T follicular helper cell (primary cell): ENCODE measurements around the gene TRIM14.

Experiments used
- DNase-seq: peaks from one replicate; pipeline ENCODE4 v3.0.0-alpha.2; 2020; ENCODE audit warnings: low read depth
- total RNA-seq, 2 experiments: gene quantifications; one replicate each; lab custom pipeline; 2026; lab: John Stamatoyannopoulos, UW

Gene TRIM14, protein sequence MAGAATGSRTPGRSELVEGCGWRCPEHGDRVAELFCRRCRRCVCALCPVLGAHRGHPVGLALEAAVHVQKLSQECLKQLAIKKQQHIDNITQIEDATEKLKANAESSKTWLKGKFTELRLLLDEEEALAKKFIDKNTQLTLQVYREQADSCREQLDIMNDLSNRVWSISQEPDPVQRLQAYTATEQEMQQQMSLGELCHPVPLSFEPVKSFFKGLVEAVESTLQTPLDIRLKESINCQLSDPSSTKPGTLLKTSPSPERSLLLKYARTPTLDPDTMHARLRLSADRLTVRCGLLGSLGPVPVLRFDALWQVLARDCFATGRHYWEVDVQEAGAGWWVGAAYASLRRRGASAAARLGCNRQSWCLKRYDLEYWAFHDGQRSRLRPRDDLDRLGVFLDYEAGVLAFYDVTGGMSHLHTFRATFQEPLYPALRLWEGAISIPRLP
- 29.9 to 76.5 reads per million in 2 experiments for total RNA-seq

DNA sequence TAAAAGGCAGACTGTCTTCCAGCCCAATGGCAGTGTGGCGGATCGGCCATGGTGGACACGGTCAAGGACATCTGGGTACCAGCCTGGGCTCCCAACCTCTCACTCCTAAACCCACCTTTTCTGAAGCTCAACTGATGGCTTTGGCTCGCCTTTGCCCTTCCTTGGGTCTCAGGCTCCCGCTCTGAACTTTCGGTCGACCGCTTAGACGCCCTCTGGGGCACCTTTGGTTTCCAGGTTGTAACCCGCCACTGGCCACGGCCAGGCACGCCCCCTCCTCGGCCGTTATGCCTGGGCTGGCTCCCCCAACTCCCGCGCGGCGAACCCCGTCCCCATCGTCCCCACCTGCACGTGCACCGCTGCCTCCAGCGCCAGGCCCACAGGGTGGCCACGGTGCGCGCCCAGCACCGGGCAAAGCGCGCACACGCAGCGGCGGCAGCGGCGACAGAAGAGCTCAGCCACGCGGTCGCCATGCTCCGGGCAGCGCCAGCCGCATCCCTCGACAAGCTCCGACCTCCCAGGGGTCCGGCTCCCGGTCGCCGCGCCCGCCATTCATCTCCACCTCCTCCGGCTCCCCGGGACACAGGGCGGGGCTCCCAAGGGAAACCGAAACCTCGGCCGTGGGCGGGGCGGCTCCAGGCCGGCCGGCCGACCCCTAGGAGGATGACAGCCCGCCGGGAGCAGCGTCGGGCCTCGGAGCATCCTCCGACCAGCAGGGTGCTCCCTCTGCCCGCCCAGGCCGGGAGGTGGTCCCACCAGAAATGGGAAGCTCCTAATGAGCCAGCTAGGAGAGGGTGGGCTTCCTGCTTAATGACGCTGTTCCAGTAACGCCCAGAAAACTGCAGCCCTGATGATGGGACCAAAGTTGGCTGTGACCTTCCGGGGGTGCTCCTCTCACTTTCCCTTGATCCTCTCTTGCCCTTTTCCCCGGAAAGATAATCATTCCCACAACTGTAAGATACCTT lies at the start of gene TRIM14:
TSS of gene TRIM14 (minus strand) at position 583 of the 962 bp plus-strand sequence. CDS start at position 549, 34 bp downstream.
- peak; percentile 32 for DNase-seq

DNA sequence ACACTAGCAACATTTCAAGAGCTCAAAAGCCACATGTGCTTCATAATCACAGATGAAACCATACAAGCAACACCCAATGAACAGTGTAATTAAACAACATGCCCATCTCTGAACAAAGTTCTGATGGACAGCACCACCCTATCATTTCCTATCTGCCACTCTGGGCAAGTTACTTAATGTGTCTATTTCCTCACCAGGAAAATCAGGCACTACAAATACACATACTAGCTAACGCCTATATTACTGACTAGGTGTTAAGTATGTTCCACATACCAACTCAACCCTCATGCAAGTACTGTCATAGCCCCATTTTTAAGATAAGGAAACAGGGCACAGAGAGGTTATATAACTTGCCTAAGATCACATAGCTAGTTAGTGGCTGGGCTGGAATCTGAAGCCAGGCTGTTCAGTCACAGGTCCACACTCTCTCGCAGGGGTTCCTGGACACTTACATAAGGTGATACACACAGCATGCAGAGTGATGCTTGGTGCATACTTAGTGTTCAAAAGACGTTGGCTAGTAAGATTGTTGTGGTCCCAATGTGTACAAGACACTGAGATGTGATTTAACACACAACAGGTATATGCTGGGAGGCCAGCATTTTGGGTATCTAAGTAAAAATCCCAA lies 49.2 kb upstream of the TRIM14 start:
- DNase-seq, result no peak

DNA sequence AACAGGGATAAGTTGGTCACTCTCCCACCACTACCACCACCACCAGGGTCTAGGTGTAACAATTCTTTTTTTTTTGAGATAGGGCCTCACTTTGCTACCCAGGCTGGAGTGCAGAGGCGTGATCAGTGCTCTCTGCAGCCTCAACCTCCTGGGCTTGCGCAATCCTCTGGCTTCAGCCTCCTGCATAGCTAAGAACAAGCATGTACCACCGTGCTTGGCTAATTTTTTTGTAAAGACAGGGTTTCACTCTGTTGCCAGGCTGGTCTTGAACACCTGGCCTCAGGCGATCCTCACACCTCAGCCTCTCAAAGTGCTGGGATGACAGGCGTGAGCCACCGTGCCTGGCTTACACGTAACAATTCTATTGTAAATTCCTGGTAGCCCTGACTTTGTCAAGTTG lies 45.9 kb upstream of the TRIM14 start:
- DNase-seq, result no peak

DNA sequence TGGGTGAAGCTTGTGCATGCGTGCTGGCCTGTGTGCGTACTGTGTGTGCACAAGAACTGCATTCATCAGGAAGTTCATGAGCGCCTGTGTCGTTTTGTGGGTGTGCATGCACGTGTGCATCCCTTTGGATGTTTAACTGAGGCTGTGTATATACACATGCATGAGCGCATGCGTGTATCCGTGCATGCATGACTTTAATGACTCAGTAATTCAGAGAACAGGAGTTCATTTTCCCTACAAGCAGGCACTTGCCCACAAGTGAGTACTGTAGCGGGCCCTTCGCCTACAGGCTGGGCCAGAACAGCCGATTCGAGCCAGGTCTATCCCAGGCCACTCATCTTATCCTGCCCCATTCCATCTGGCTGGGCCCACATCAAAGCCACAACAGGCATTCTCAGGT lies 43.6 kb upstream of the TRIM14 start:
- DNase-seq, result no peak

DNA sequence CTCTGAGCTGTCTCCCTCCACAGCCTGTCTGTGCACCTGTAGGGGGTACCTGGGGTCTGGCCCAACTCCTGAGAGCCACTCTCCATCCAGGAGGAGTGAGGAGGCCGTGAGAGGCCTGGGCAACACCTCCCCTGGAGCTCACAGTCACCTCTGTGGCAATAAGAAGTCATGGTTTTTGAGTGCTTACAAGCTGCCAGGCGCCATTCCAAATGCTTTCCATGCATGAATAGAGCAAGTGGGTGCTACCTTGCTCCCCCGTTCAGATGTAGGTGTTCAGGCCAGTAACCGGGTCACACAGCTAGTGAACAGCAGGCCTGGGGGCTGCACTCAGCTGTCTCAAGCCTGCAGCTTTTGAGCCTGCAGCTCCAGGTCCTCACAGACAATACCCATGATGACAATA lies 42.8 kb upstream of the TRIM14 start:
- no peak for DNase-seq

DNA sequence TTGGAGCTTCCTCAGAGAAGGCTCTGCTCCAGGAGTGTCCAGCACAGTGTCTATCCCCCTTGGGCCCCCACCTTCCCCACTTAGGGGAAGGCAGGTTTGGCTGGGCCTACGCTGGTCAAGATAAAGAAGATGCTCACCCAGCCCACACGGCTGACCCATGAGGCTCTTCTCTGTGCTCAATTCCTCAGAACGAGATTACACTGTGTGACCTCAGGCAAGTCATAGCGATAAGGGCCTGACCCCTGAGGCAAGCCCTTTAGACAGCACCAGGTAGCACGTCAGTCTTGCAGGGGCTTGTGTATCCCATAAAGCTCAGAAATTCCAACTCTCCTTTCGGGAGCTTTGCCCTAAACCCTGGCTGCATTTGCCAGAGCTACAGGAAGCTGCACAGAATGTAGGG lies 40.8 kb upstream of the TRIM14 start:
- no peak for DNase-seq

DNA sequence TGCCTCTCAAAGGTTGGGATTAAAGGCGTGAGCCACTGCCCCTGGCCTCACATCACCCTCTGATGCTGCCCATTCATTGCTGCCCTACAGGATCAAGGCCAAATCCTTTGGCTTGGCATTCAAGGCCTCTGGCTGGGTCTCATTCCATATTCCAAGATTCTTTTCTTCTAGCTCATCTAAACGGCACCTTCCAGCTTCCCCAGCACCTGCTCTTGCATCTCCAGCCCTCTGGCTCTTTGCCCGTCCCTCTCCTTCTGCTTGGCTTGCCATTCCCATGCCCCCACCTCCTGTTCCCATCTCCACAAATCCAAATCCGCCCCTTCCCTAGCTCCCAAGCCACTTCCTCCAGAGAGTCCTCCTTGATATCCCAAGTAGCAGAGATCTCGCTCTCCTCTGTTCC lies 40.3 kb upstream of the TRIM14 start:
- no peak for DNase-seq

DNA sequence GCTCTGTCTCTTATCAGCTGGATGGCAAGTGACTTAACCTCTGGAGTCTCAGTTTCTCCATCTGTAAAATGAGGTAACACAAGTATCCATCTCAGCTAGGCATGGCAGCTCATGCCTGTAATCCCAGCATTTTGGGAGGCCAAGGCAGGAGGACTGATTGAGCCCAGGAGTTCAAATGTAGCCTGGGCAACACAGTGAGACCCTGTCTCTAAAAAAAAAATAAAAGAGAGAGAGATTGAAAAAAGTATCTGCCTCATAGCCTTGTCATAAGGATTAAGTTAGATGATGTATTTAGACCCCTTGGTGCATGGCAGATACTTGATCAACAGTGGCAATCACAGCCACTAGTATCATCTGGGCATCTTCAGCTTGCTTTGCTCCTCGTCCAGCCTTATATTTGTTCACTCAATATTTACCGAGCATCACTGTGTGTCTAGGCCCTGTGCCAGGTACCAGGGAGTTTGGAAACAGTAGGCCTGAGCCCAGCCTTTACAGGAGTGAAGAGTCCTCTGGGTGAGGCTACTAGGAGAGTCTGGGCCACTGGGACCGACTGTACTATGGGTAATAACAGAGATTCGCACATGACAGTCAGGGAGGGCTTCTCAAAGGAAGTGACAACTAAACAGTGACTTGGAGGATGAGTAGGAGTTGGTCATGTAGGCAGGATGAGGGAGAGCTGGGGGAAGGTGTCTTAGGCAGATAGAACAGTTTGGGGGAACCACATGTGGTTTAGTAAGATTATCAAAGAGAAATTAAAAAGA lies 39.2 kb upstream of the TRIM14 start:
- no peak for DNase-seq

DNA sequence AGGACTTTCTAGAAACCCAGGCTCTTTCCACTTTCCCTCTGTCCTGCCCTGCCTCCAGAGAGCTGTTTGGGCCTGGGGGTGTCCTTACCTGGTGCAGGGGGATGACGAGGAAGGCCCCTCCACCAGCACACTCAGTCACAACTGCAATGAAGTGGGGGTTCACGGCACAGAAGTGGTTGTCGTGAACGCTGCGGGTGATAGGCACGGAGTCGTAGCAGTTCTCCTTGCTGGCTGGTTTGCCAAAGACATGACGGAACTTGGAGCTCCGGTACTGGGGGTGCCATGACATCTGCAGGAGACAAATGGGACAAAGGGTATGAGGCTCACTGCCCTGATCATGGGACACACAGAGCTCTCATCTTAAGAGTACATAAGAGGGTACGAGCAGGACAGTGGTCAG lies 38.4 kb upstream of the TRIM14 start:
- DNase-seq, result no peak

DNA sequence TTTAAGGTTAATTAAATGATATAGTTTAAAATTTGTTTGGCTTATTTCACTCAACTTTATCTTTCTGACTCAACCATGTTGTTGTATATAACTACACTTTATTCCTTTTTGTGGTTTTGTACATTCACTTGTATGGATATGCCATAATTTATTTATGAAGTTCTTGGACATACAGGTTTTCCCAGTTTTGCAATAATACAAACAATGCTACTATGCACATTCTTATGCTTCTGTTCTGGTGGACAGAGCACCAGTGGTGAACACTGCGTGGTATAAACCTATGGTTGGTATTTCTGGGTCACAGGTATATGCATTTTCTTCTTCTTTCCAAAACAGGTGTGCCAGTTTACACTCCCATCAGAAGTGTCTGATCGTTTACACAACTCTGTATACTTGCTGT lies 35.7 kb upstream of the TRIM14 start:
- DNase-seq, result no peak

DNA sequence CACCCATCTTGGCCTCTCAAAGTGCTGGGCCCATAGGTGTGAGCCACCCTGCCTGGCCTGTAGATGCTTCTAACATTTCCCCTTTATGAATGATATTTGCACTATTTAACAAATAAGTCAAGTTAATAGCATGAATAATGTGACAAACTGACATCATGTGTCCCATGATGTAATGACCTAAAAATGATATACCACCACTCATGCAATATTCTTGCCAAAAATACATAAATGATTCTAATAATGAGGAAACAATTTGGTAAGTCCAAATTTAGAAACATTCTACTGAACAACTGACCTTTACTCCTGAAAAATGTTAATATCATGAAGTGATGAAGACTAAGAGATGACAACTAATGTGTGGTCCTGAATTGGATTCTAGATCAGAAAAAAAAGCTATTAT lies 33.5 kb upstream of the TRIM14 start:
- DNase-seq, result no peak

DNA sequence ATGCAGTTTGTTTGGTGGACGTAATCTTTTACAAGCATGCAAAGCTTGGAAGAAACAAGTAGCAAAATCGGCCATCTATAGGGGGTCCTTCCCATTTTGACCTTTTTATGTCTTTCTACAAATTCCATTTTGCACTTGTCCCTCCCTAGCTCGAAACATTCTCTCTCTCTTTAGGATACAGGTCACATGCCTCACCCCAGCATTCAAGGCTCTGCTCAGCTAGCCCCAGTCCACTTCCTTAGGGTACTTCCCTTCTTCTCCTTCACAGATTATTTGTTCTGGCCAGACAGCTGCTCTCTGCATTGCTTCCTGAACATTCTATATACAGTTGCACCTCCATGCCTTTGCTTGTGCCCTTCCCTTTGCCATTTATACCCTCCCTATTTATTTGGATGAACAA lies 31.7 kb upstream of the TRIM14 start:
- DNase-seq, result no peak

DNA sequence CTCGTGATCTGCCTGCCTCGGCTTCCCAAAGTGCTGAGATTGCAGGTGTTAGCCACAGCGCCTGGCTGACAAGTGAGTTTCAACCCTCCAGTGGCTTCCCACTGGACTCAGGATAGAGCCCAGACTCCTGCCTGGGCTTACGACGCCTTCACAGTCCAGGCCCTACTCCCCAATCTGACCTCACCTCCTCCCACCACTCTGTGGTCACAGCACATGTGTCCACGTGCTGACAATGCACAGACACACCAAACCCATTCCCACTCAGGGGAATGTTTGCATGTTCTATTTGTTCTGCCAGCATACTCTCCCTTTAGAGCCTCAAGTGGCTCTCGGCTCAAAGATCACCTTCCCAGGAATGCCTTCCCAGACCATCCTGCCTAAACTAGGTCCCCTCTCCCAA lies 31.1 kb upstream of the TRIM14 start:
- DNase-seq, result no peak

DNA sequence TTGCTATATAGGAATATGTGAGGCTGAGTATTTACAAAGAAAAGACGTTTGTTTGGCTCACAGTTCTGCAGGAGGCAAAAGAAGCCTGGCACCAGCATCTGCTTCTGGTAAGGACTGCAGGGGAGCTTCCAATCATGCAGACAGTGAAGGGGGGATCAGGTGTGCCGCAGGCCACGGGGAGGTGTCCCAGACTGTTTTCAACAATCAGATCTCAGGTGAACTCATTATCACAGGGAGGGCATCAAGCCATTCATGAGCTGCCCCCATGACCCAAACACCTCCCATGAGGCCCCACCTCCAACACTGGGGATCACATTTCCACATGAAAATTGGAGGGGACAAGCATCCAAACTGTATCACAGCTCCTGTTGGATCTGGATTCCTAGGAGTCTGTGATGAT lies 30.4 kb upstream of the TRIM14 start:
- no peak for DNase-seq

DNA sequence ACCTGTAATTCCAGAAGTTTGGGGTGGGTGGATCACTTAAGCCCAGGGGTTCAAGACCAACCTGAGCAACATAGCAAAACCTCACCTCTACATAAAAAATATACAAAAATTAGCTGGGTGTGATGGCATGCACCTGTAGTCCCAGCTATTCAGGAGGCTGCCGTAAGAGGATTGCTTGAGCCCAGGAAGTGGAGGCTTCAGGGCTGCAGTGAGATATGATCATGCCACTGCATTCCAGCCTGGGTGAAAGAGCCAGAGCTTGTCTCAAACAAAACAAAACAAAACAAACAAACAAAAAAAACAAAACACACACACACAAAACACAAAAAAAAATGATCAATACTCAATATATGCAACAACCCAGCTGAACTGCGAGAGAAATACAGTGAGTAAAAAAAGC lies 29.5 kb upstream of the TRIM14 start:
- DNase-seq, result no peak

DNA sequence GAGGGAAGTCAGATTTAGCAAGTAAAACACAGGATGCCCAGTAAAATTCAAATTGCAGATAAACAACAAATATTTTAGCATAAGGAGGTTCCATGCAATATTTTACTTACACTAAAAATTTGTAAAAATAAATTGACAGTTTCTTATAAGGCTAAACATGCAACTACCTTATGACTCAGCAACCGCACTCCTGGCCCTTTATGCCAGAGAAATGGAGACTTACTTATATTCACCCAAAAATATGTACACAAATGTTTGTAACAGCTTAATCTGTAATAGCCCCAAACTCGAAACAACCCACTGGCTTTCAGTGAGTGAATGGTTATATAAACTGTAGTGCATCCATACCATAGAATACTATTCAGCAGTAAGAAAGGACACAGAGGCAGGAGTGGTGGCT lies 28.6 kb upstream of the TRIM14 start:
- DNase-seq, result no peak

DNA sequence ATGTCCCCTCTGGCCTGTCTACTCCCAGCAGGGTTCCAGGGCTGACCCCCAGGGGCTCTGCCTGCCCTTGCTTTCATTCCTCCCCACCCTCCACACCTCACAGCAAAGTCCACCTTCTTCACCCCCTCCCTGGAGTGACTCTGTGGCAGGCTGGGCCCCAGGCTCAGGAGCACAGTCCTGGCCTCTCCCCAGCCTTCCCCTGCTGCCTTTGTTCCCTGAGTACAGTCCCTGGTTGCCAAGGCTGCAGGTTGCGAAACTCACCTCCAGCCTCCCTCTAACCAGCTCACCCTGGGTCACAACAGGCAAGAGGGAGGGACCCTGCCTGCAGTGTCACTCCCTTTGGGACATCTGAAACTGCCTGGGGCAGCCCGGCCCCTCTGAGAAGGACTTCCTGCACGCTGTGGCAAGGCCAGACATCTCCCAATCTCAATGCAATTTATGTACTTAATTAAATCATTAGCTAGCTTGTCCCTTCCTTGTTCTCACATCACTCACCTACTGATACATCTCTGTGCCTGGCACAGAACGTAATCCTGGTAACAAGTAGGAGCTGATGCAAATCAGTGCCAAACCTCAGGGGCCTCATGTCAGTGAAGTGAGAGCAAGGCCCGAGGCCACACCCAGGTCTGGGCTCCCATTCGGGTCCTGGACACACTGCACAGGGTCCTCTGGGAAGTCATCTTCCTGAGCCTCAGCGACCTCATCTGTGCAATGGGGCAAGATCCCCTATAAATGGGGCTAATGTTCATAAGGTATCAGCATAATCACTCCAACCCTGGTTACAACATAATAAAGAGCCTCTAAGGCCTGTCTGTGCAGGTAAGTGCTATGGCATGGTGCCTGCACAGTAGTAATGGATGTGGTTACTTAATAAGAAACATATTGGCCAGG lies 27.3 kb upstream of the TRIM14 start:
- no peak for DNase-seq

DNA sequence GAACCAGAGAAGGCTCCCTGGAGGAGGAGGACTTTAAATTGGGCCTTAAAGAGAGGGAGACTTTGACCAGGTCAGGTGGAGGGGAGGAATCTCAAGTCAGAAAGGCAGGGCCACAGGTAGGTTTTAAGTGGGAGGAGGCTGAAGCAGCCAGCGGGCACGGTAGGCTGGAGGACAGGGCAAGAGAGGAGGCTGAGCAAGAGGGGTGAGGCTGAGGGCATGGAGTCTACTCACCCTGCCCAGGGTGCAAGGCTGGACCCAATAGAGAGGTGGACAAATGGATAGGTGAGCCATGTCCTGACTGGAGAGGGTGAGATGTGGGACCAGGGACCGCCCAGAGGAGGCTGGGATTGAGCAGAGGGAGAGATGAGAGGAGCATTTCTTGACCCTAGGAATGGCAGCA lies 25.6 kb upstream of the TRIM14 start:
- DNase-seq, result no peak

DNA sequence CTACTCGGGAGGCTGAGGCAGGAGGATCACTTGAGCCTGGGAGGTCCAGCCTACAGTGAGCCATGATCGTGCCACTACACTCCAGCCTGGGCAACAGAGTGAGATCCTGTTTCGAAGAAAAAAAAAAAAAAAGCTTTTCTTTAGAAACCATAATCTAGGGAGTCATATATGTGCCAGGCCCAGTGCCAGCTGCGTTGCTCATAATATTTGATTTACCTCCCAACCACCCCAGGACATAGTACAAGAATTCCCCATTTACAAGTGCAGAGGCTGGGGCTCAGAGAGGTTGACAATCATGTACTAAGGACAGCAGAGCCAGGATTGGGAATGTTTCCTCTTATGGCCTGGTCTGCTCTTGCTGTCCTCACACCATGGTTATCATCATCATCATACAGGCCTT lies 25.1 kb upstream of the TRIM14 start:
- no peak for DNase-seq

DNA sequence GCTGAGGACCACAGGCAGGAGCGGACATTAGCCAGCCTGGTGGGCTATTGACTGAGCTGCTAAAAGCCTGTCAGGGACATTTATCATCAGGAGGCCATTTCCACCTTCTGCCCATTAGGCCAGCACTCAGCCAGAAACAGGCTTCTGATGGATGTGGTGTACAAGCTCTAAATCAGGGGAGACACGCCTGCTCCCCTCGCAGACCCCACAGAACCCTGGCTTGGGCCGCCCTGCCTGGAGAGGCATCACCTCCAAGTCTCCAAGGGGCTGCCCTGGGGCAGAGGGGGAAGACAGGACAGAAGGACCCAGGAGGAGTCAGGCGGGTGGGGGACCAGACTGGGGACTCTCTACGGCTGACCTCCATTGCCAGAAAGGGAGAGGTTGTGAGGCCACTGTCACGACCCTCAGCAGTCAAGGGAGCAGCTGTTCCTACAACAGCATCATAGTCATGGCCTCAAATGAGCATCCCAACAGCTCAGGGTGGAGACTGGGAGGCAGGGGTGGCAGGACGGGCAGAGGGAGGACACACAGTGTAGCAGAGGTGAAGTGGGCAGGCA lies 24.0 kb upstream of the TRIM14 start:
- no peak for DNase-seq
